Cortex of kidney (tissue), 1 donor: ENCODE data around the gene PDE4B.

ENCODE experiments used
- DNase-seq: peaks from one replicate; lab custom pipeline; 2025; lab: John Stamatoyannopoulos, UW

The PDE4B gene

DNA sequence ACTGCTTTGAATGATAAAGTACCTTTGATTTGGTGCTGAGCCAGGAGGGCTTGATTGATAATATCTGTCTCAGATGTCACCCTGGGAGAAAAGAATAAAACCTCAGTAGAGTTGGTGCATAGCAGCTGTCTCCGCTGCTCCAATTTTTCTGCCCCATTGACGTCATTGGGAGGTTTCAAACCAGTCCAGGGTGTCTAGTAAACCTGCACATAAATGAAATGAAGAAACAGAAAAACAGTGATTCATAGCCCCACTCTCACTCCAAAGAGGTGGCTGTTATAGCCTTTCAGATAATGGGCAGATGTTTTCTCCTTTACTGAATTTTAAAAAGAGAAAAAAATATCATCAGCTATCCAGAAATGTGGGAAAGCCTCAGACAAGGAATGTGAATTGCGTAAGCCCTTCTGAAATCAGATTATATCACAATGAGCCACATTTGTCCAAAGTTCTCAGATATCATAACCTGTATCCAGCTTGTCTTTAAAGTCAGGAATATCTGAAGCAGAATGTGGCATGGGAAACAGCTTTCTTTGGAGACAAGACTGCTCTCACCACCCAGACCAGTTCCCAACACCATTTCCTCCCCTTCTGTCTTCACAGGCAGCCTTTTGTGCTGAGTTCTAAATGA is 390.0 kb downstream of the PDE4B start:
- DNase-seq: no peak

DNA sequence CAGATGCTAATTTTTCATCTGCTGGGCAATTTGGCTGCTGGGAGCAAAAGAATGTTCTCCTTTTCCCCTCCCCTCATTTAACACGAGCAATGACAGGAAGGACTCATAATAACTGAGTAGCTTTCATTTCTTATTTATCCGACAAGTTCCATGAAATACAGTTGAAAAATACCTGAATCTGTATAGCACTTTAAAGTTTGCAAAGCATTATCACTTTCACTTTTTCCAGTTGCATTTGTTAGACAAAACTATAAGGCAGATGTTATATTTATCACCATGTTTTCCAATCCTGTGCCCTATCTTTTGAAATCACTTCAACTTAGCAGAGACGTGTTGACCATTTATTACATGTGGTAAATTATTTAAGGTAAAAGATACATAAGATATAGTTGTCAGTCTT is 390.7 kb downstream of the PDE4B start:
- DNase-seq: no peak

DNA sequence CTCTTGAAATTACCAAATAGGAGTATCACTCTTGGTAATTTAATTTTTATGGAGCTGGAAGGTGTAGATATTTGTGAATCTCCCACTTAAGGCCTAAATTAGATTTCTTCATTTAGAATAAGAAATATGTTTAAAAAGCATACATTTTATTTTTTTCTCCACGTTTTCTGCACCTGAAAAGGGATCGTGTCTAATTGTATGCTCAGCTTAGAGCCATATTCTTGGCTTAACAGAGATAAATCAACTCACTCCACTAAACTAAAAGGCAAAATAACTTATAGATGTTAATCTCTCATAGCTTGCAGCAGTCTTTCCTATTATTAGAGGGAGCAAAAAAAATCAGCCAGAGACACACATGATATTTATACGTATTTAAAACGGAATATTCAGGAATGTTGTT is 404.4 kb downstream of the PDE4B start:
- DNase-seq: no peak

DNA sequence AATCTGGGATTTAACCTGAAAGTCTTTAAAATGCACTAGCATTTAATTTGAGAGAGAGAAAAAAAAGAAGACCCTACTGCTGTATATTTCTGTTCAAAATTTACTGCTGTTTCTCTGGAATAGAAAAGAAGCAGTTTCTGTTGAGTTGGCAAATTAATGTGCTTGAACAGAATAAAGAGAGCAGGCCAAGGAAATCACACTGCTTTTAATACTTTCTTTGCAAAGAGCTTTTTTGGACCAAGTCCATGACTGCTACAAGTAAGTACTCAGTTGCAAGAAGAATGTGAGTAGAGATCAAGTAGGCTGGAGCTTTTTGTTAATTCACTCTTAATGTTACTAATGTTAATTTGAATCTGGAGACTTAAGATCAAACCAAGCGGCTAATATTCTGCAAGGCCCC is 405.1 kb downstream of the PDE4B start:
- no peak for DNase-seq

- DNase-seq: no peak
These were observed 414.0 kb downstream of the PDE4B start for GRCh38 chr1:66206563-66207144.

- no peak for DNase-seq
These were observed 414.8 kb downstream of the PDE4B start for GRCh38 chr1:66207484-66207883.

DNA sequence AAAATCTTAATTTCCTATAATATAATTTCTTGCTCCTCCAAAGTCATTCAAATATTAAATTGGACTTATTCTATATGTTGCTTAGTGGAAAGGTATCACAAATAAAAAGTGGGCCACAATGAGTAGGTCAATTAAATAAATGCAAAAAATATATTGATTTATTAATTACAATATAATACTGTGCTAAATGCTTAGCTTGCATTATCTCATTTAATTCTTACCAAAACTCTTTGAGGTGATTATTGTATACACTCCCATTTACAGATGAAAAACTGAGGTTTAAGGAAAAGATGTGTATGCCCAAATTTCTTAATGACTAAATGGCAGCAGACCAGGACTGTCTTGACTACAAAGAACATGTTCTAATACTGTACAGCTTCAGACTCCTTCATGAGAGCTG is 415.9 kb downstream of the PDE4B start:
- DNase-seq: no peak

- no peak for DNase-seq
These were observed 418.0 kb downstream of the PDE4B start for GRCh38 chr1:66210635-66211244.

GRCh38 chr1:66211521-66211920 is 418.8 kb downstream of the PDE4B start:
- no peak for DNase-seq

- DNase-seq: no peak
These were observed 420.8 kb downstream of the PDE4B start for GRCh38 chr1:66213491-66213890.

- no peak for DNase-seq
These were observed 422.2 kb downstream of the PDE4B start for GRCh38 chr1:66214901-66215300.

DNA sequence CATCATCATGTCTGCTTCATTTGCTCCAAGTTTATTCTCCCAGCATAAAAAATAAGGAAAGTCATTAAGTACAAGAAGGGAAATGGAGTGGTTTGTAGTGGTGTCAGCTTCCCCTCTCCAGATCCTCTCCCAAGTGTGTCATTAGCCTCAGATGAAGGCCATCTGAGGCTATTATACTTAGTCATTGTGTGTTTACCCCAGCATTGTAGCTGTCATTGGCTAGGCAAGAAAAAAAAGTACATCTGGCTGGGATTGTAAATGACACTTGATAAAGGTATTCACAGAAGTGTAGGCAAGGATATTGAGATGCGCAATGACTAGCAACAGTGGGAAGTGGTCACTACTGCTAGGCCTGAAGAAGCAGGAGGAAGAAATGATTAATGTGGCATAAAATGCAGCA is 424.3 kb downstream of the PDE4B start:
- DNase-seq: no peak

GRCh38 chr1:66217561-66217960 is 424.9 kb downstream of the PDE4B start:
- DNase-seq: no peak

GRCh38 chr1:66220477-66220876 is 427.8 kb downstream of the PDE4B start:
- no peak for DNase-seq

DNA sequence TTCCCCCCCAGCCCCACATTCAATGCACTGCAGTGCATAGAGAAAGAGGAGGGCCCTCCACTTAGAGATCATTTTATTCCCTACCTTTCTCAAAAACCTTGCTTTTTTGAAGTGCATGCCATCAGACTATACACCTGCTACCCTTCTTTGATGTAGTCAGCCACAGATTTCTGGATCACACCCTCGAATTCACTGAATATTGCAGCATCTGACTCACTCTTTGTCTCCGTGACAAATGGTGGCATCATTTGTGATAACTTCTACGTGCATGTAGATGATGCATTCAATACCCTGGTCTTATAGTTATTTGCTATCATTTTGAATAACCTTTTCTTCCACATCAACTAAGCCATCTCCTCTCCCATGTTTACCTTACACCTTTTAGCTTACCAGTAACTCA is 431.0 kb downstream of the PDE4B start:
- no peak for DNase-seq

DNA sequence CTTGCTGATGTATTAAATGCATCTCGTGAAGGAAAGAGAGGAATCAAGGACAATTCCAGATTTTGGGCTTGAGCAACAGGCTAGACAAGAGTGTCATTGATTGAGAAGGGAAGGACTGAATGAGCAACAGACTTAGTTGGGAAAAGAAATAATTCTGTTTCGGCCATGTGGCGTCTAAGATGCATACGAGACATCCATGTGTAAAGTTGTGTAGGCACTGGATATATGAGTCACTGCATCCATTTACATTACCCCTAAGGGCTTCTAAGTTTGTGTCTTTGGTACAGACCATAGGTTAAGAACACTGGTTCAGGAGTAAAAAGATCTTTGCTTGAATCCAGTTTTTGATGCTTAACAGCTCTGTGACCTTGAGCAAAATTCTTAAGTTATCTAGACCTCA is 434.3 kb downstream of the PDE4B start:
- no peak for DNase-seq

- DNase-seq: no peak
These were observed 435.3 kb downstream of the PDE4B start for GRCh38 chr1:66227966-66228365.

- no peak for DNase-seq
These were observed 438.5 kb downstream of the PDE4B start for GRCh38 chr1:66231217-66231616.

DNA sequence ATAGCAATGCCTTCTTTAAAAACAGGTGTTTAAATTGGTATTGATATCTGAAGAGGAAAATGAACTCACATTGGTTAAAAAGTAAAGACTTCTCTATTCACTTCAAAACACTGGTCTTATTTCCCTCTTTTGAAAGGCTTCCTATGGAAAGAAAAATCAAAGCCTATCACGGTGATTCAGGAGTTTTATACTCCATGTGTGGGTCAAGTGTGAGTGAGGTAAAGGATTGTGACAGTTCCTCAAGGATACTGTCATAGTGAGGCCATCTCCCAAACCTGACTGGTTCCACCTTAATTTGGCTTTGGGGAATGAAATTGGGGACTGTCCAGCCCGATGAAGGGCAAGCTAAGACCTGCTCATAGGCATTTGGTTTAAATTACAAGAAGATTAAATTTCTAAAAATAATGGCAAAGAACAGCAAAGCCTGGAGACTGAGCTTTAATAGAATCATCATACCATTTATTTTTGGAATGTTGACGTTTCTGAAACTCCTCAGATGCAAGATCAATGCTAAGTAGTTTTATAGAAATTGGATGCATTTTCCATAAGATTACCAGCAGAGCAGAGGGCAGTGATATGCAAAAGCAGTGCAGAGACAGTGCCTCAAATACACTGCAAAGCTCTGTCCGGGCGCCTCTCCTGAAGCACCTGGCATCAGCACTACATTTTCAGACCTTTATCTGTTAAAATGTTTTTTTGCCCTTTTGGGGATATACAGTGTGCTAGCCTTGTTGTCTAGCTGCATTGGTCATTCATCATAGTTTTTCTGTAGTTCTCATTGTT is 439.2 kb downstream of the PDE4B start:
- DNase-seq: no peak

- no peak for DNase-seq
These were observed 444.3 kb downstream of the PDE4B start for GRCh38 chr1:66237042-66237441.

GRCh38 chr1:66237722-66238479 is 445.2 kb downstream of the PDE4B start:
- no peak for DNase-seq

DNA sequence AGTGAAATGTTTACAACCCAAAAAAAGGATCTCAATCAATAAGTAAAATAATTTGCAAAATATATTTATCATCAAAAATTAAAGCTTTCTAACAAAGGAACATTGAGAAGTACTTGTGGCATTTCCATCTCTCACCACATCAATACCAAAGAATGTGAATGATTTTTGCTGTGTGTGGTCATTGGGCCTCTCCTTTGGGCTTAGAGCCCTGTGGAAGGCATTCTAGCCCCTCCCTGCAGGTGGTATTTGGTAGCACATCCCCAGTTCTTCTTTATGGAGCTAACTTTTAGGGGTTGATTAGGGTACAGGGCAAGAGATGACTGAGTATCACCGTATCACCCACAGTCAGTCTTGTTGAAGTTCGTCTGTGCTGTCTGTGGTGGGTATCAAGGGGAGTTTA is 447.1 kb downstream of the PDE4B start:
- no peak for DNase-seq
